Fibroblast of lung (primary cell): ENCODE data around the gene HSPBAP1. TPM values are rescaled to one million over a fixed set of nuclear protein-coding genes. Genes with fewer than 3 reads are reported as not detected.

ENCODE experiments used
- DNase-seq, 2 donors: peaks; one replicate each; pipeline versions ENCODE4 v3.0.0 to v3.0.0-alpha.2; 2010; ENCODE audit warnings: low read depth in 2 of 2
- H2AFZ ChIP-seq: 2 replicates; pipeline ENCODE4 v1.5.1; 2012; ENCODE audit warnings: low read length, control low read depth, inconsistent platforms
- H3K27ac ChIP-seq: 2 replicates; pipeline ENCODE4 v1.5.1; 2011; ENCODE audit warnings: low read length, control low read depth; ENCODE audit not compliant: insufficient read depth
- H3K27me3 ChIP-seq: 2 replicates; pipeline ENCODE4 v1.5.1; 2011; ENCODE audit warnings: mild to moderate bottlenecking, low read length; ENCODE audit not compliant: control insufficient read depth, insufficient read depth
- H3K36me3 ChIP-seq: 2 replicates; pipeline ENCODE4 v1.5.1; 2011; ENCODE audit warnings: low read length; ENCODE audit not compliant: control insufficient read depth, insufficient read depth
- H3K4me1 ChIP-seq: 2 replicates; pipeline ENCODE4 v1.5.1; 2011; ENCODE audit warnings: low read length; ENCODE audit not compliant: control insufficient read depth, insufficient read depth; ENCODE audit errors: extremely low read depth
- H3K4me2 ChIP-seq: 2 replicates; pipeline ENCODE4 v1.5.1; 2011; ENCODE audit warnings: low read length, control low read depth; ENCODE audit not compliant: insufficient read depth; ENCODE audit errors: extremely low read depth
- H3K4me3 ChIP-seq, 4 experiments: fragments of 200-600 bp in 1 of 4; sonication (generic) in 1 of 4; replicated peaks in 1 of 4; 2 replicates each; pipeline ENCODE4 v1.5.1; 2011 to 2016; ENCODE audit warnings: low read length in 4 of 4, low read depth in 3 of 4, mild to moderate bottlenecking in 3 of 4, control low read depth in 2 of 4, inconsistent platforms in 1 of 4, mixed read lengths in 1 of 4; ENCODE audit not compliant: insufficient read depth in 1 of 4; ENCODE audit errors: control extremely low read depth in 1 of 4
- H3K79me2 ChIP-seq: 2 replicates; pipeline ENCODE4 v1.5.1; 2012; ENCODE audit warnings: mild to moderate bottlenecking, low read length, inconsistent platforms; ENCODE audit not compliant: control insufficient read depth, insufficient read depth
- H3K9ac ChIP-seq: 2 replicates; pipeline ENCODE4 v1.5.1; 2011; ENCODE audit warnings: mild to moderate bottlenecking, low read length, control low read depth; ENCODE audit not compliant: insufficient read depth
- H3K9me3 ChIP-seq: 2 replicates; pipeline ENCODE4 v1.5.1; 2012; ENCODE audit warnings: low read depth, low read length; ENCODE audit not compliant: control insufficient read depth, insufficient read depth
- H4K20me1 ChIP-seq: 2 replicates; pipeline ENCODE4 v1.5.1; 2011; ENCODE audit warnings: low read length; ENCODE audit not compliant: control insufficient read depth, insufficient read depth; ENCODE audit errors: extremely low read depth
- CTCF ChIP-seq, 2 donors: IDR thresholded peaks in 1 of 2; conservative IDR thresholded peaks in 1 of 2; 1 replicate in 1 of 2; 2 replicates in 1 of 2; pipeline ENCODE4 v1.5.1; 2011 to 2012; ENCODE audit warnings: low read length in 2 of 2, control low read depth in 1 of 2, inconsistent platforms in 1 of 2, low read depth in 1 of 2, mild to moderate bottlenecking in 1 of 2
- EZH2 ChIP-seq: IDR thresholded peaks from 2 replicates; pipeline ENCODE4 v1.5.1; 2012; ENCODE audit warnings: low read length, control low read depth, mild to moderate bottlenecking; ENCODE audit errors: missing control alignments
- polyA plus RNA-seq, 2 donors: library from polyadenylated mRNA; depleted of rRNA in 1 of 2; stranded (reverse) in 1 of 2; unstranded in 1 of 2; fragments of >200 nt; gene quantifications; 2 replicates each; pipeline ENCODE4 v1.2.1, GENCODE V29; 2011 to 2012; ENCODE audit warnings: missing spikeins in 1 of 2
- total RNA-seq: library from RNA; depleted of rRNA; stranded (reverse); fragments of >200 nt; gene quantifications from 2 replicates; pipeline ENCODE4 v1.2.1, GENCODE V29; 2014

HSPBAP1 gene
- total and polyA plus RNA-seq, 2 donors (not counting 1 experiment from before 2014, with no cell fraction given) = 5.2 to 12.4 TPM

GRCh38 chr3:122766430-122766829, 27.2 kb downstream of the HSPBAP1 start:
- no peak for DNase-seq
- Histone ChIP-seq H3K27me3 (no peaks in the 10 kb centered on the region), H3K4me1 (no peaks in the 10 kb centered on the region), H3K9me3 (no peaks in the 10 kb centered on the region), H2AFZ (no peak overlapping the region), H3K9ac (no peak overlapping the region), H3K4me2 (no peak overlapping the region), H4K20me1 (no peaks in the 10 kb centered on the region), H3K79me2 (no peaks in the 10 kb centered on the region), H3K27ac (no peak overlapping the region), H3K36me3 (no peaks in the 10 kb centered on the region), H3K4me3 (no peak overlapping the region)
- TF ChIP-seq CTCF (conservative IDR thresholded peaks at IDR 0.05 in 1 of 2, IDR thresholded peaks at IDR 0.05 in 1 of 2; ENCODE audit: low read depth in 1 of 2, low read length in 2 of 2) = no peak
- TF ChIP-seq EZH2 = no peak

- no peaks in the 10 kb centered on the region for H4K20me1 ChIP-seq
- no peak overlapping the region for H3K9ac ChIP-seq
- H3K36me3 ChIP-seq = no peaks in the 10 kb centered on the region
- no peaks in the 10 kb centered on the region for H3K4me1 ChIP-seq
- H3K27ac ChIP-seq = no peak overlapping the region
- H3K4me2 ChIP-seq = no peak overlapping the region
- no peaks in the 10 kb centered on the region for H3K27me3 ChIP-seq
- no peak overlapping the region for H2AFZ ChIP-seq
- H3K79me2 ChIP-seq = no peaks in the 10 kb centered on the region
- DNase-seq = peak in 1 of 2 donors; percentile 39
- no peaks in the 10 kb centered on the region for H3K9me3 ChIP-seq
- no peak overlapping the region for H3K4me3 ChIP-seq
- TF ChIP-seq CTCF (conservative IDR thresholded peaks at IDR 0.05 in 1 of 2, IDR thresholded peaks at IDR 0.05 in 1 of 2; ENCODE audit: low read depth in 1 of 2, low read length in 2 of 2) = no peak
Measured at GRCh38 chr3:122760453-122761271, 33.0 kb downstream of the HSPBAP1 start.

- DNase-seq = peak in 1 of 2 donors; percentile 39
- TF ChIP-seq EZH2 (no peak), CTCF (conservative IDR thresholded peaks at IDR 0.05 in 1 of 2, IDR thresholded peaks at IDR 0.05 in 1 of 2; ENCODE audit: low read depth in 1 of 2, low read length in 2 of 2) (no peak)
- Histone ChIP-seq H3K9ac (no peak overlapping the region), H3K79me2 (no peaks in the 10 kb centered on the region), H3K36me3 (no peaks in the 10 kb centered on the region), H2AFZ (no peak overlapping the region), H3K4me2 (no peak overlapping the region), H3K4me3 (no peak overlapping the region), H4K20me1 (no peaks in the 10 kb centered on the region), H3K4me1 (no peaks in the 10 kb centered on the region), H3K27me3 (no peaks in the 10 kb centered on the region), H3K27ac (no peak overlapping the region), H3K9me3 (no peaks in the 10 kb centered on the region)
Measured at GRCh38 chr3:122758877-122759560, 34.6 kb downstream of the HSPBAP1 start.
